HepG2 (cell line): Measurements from ENCODE around the gene LMAN1L. TPM values are rescaled to one million over a fixed set of nuclear protein-coding genes. Genes with fewer than 3 reads are reported as not detected.

Source experiments
- CHD2 ChIP-seq: IDR thresholded peaks from 2 replicates; pipeline ENCODE4 v1.6.1; 2011; ENCODE audit warnings: low read depth, low read length, improper control_type of control experiment
- CREM ChIP-seq, 2 experiments: sonication (generic) in 1 of 2; formaldehyde crosslinking in 1 of 2; IDR thresholded peaks; 2 replicates each; pipeline versions ENCODE4 v1.4.0 to v1.6.1; 2016 to 2020; ENCODE audit warnings: antibody characterized with exemption in 1 of 2, mild to moderate bottlenecking in 1 of 2, missing genetic modification reagents in 1 of 2
- FLYWCH1 ChIP-seq: sonication (generic); formaldehyde crosslinking; IDR thresholded peaks from 2 replicates; pipeline ENCODE4 v1.8.1; 2023; ENCODE audit warnings: mild to moderate bottlenecking, missing genetic modification reagents
- HOXA7 ChIP-seq: sonication (generic); formaldehyde crosslinking; IDR thresholded peaks from 2 replicates; pipeline ENCODE4 v1.8.1; 2022; ENCODE audit warnings: mild to moderate bottlenecking, missing genetic modification reagents, moderate library complexity
- KLF15 ChIP-seq: sonication (generic); formaldehyde crosslinking; IDR thresholded peaks from 2 replicates; pipeline ENCODE4 v1.8.1; 2023; ENCODE audit warnings: borderline replicate concordance, mild to moderate bottlenecking, inconsistent platforms, missing genetic modification reagents, mixed read lengths
- NFYC ChIP-seq: IDR thresholded peaks from 2 replicates; pipeline ENCODE4 v1.6.1; 2016; ENCODE audit warnings: missing genetic modification reagents, missing compliant biosample characterization
- SAP130 ChIP-seq: IDR thresholded peaks from 2 replicates; pipeline ENCODE4 v1.6.1; 2016; ENCODE audit warnings: low read depth
- TBX2 ChIP-seq: sonication (generic); formaldehyde crosslinking; IDR thresholded peaks from 2 replicates; pipeline ENCODE4 v1.5.0; 2020; ENCODE audit warnings: missing genetic modification reagents, mild to moderate bottlenecking, borderline replicate concordance
- ZBTB42 ChIP-seq: sonication (generic); formaldehyde crosslinking; IDR thresholded peaks from 2 replicates; pipeline ENCODE4 v1.5.0; 2020; ENCODE audit warnings: mild to moderate bottlenecking, missing genetic modification reagents
- ZNF24 ChIP-seq: fragments of 450-650 bp; IDR thresholded peaks from 2 replicates; pipeline ENCODE4 v1.6.1; 2017; ENCODE audit warnings: antibody characterized with exemption, mild to moderate bottlenecking
- ZNF30 ChIP-seq: sonication (generic); formaldehyde crosslinking; IDR thresholded peaks from 2 replicates; pipeline ENCODE4 v1.5.0; 2020; ENCODE audit warnings: mild to moderate bottlenecking, missing genetic modification reagents
- ZNF749 ChIP-seq: sonication (generic); formaldehyde crosslinking; IDR thresholded peaks from 2 replicates; pipeline ENCODE4 v1.8.0; 2022; ENCODE audit warnings: mild to moderate bottlenecking, missing genetic modification reagents, moderate library complexity, borderline replicate concordance
- ZNF850 ChIP-seq: sonication (generic); formaldehyde crosslinking; conservative IDR thresholded peaks from 2 replicates; pipeline ENCODE4 v1.9.0; 2021; ENCODE audit warnings: mild to moderate bottlenecking, missing genetic modification reagents
- polyA plus RNA-seq, 8 experiments: library from polyadenylated mRNA; depleted of rRNA in 3 of 8; stranded (reverse) in 7 of 8; unstranded in 1 of 8; fragments of >200 nt; fragmentation: Illumina TruSeq in 4 of 8; extraction: Trizol in 4 of 8; gene quantifications; 2 replicates each; pipeline versions ENCODE4 v1.2.1 to v1.2.3, GENCODE V29; 2011 to 2016; ENCODE audit warnings: low read depth in 4 of 8, missing spikeins in 1 of 8, mixed read lengths in 1 of 8; ENCODE audit not compliant: insufficient read depth in 1 of 8
- total RNA-seq, 5 experiments: library from RNA; depleted of rRNA; stranded (reverse); fragments of >200 nt; fragmentation: Illumina TruSeq; extraction: Trizol; gene quantifications; 2 replicates each; pipeline ENCODE4 v1.2.3, GENCODE V29; 2016; ENCODE audit warnings: low read depth in 1 of 5
- TF ChIP-seq, protein P1 (sequence below): sonication (generic); formaldehyde crosslinking; IDR thresholded peaks from 2 replicates; pipeline ENCODE4 v1.4.0; 2020; ENCODE audit warnings: missing genetic modification reagents
- TF ChIP-seq, protein P2 (sequence below), 2 experiments: sonication (generic) in 1 of 2; formaldehyde crosslinking in 1 of 2; IDR thresholded peaks; 2 replicates each; pipeline versions ENCODE4 v1.4.0 to v1.6.1; 2018 to 2020; ENCODE audit warnings: missing genetic modification reagents in 2 of 2, borderline replicate concordance in 1 of 2, low read depth in 1 of 2, mild to moderate bottlenecking in 1 of 2, missing biosample characterization in 1 of 2
- TF ChIP-seq, protein P3 (sequence below): sonication (generic); formaldehyde crosslinking; IDR thresholded peaks from 2 replicates; pipeline ENCODE4 v1.8.0; 2022; ENCODE audit warnings: missing genetic modification reagents, mild to moderate bottlenecking, inconsistent platforms, borderline replicate concordance
- TF ChIP-seq, protein P4 (sequence below): fragments of 450-650 bp; IDR thresholded peaks from 2 replicates; pipeline ENCODE4 v1.6.1; 2017; ENCODE audit warnings: mild to moderate bottlenecking

LMAN1L gene
- total and polyA plus RNA-seq, 2 of the 13 experiments (the other 11 are each of a cell fraction or from before 2014, with no cell fraction given): not detected

GRCh38 chr15:74799856-74800558 lies 12.6 kb upstream of the LMAN1L start (continued):
- TF ChIP-seq ZNF850 (CRISPR knock-in tag) (no peak), SAP130 (CRISPR knock-in tag) (peak; percentile 49; the same call in 1 of the 2 replicates), CHD2 (no peak), ZNF30 (CRISPR knock-in tag) (no peak), ZNF749 (CRISPR knock-in tag) (no peak), TBX2 (CRISPR knock-in tag) (peak; percentile 35; the same call in 1 of the 2 replicates), CREM (IDR thresholded peaks at IDR 0.05) (no peak), CREM (CRISPR knock-in tag; IDR thresholded peaks at IDR 0.05) (no peak), ZNF24 (no peak), NFYC (CRISPR knock-in tag) (no peak), HOXA7 (no peak), KLF15 (no peak), ZBTB42 (CRISPR knock-in tag) (no peak), FLYWCH1 (no peak)
- TF ChIP-seq, protein P1, sequence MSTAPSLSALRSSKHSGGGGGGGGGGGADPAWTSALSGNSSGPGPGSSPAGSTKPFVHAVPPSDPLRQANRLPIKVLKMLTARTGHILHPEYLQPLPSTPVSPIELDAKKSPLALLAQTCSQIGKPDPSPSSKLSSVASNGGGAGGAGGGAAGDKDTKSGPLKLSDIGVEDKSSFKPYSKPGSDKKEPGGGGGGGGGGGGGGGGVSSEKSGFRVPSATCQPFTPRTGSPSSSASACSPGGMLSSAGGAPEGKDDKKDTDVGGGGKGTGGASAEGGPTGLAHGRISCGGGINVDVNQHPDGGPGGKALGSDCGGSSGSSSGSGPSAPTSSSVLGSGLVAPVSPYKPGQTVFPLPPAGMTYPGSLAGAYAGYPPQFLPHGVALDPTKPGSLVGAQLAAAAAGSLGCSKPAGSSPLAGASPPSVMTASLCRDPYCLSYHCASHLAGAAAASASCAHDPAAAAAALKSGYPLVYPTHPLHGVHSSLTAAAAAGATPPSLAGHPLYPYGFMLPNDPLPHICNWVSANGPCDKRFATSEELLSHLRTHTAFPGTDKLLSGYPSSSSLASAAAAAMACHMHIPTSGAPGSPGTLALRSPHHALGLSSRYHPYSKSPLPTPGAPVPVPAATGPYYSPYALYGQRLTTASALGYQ (CRISPR knock-in tag): no peak
- TF ChIP-seq, protein P2, sequence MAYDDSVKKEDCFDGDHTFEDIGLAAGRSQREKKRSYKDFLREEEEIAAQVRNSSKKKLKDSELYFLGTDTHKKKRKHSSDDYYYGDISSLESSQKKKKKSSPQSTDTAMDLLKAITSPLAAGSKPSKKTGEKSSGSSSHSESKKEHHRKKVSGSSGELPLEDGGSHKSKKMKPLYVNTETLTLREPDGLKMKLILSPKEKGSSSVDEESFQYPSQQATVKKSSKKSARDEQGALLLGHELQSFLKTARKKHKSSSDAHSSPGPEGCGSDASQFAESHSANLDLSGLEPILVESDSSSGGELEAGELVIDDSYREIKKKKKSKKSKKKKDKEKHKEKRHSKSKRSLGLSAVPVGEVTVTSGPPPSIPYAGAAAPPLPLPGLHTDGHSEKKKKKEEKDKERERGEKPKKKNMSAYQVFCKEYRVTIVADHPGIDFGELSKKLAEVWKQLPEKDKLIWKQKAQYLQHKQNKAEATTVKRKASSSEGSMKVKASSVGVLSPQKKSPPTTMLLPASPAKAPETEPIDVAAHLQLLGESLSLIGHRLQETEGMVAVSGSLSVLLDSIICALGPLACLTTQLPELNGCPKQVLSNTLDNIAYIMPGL (CRISPR knock-in tag; IDR thresholded peaks at IDR 0.05; ENCODE audit: borderline replicate concordance in 1 of 2, low read depth in 1 of 2): peak; percentile 49 to 78; a peak in 2 of 4 replicates
- TF ChIP-seq, protein P3, sequence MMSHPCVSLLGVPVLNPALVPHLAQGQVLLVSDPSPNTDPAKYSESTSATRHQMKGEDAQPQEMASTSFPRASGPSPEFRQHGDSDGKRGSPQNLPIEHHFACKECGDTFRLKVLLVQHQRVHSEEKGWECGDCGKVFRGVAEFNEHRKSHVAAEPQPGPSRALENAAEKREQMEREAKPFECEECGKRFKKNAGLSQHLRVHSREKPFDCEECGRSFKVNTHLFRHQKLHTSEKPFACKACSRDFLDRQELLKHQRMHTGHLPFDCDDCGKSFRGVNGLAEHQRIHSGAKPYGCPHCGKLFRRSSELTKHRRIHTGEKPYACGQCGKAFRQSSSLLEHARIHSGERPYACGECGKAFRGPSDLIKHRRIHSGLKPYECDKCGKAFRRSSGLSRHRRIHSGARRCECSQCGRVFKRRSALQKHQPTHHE (CRISPR knock-in tag): no peak
- TF ChIP-seq, protein P4, sequence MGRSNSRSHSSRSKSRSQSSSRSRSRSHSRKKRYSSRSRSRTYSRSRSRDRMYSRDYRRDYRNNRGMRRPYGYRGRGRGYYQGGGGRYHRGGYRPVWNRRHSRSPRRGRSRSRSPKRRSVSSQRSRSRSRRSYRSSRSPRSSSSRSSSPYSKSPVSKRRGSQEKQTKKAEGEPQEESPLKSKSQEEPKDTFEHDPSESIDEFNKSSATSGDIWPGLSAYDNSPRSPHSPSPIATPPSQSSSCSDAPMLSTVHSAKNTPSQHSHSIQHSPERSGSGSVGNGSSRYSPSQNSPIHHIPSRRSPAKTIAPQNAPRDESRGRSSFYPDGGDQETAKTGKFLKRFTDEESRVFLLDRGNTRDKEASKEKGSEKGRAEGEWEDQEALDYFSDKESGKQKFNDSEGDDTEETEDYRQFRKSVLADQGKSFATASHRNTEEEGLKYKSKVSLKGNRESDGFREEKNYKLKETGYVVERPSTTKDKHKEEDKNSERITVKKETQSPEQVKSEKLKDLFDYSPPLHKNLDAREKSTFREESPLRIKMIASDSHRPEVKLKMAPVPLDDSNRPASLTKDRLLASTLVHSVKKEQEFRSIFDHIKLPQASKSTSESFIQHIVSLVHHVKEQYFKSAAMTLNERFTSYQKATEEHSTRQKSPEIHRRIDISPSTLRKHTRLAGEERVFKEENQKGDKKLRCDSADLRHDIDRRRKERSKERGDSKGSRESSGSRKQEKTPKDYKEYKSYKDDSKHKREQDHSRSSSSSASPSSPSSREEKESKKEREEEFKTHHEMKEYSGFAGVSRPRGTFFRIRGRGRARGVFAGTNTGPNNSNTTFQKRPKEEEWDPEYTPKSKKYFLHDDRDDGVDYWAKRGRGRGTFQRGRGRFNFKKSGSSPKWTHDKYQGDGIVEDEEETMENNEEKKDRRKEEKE: no peak
